ENCODE data around the gene BMERB1. TPM values are rescaled to one million over a fixed set of nuclear protein-coding genes. Genes with fewer than 3 reads are reported as not detected.

Gene BMERB1
- total and polyA plus RNA-seq, 9 of the 15 experiments (the other 6 are each of a cell fraction or from before 2014, with no cell fraction given): 0.29 to 2.9 (median 0.94) TPM

- ATAC-seq (no peak), DNase-seq (ENCODE audit: extremely low read depth in 1 of 4, low spot score in 3 of 4) (no peak), FAIRE-seq (no peak)
- Histone ChIP-seq H3K4me1 (replicated peaks in 1 of 2; ENCODE audit: control insufficient read depth in 2 of 2, insufficient read depth in 2 of 2, low read length in 2 of 2) (peaks cover 4 to 34% of the 10 kb centered on the region in 2 experiments), H3K9ac (ENCODE audit: insufficient read depth in 1 of 2, low read depth in 2 of 2, low read length in 2 of 2) (peak overlapping the region in 1 of 2 experiments; percentile 66; a peak in 1 of 4 replicates), H2AFZ (ENCODE audit: low read depth, low read length) (peak overlapping the region; percentile 97), H3K27ac (ENCODE audit: extremely low read depth, low read depth, low read length) (peak overlapping the region; percentile 77; the same call in 2 of the 3 replicates), H3K9me1 (ENCODE audit: control insufficient read depth, insufficient read depth, low read length) (no peaks in the 10 kb centered on the region), H3K79me2 (ENCODE audit: control insufficient read depth, insufficient read depth, low read length) (no peaks in the 10 kb centered on the region), H3K9me3 (replicated peaks; ENCODE audit: control insufficient read depth, insufficient read depth, low read depth, low read length) (no peaks in the 10 kb centered on the region), H3K27me3 (ENCODE audit: control insufficient read depth in 2 of 2, insufficient read depth in 2 of 2, low read length in 2 of 2) (no peaks in the 10 kb centered on the region), H3K4me3 (no peak overlapping the region), H3K36me3 (ENCODE audit: control insufficient read depth, insufficient read depth, low read length) (no peaks in the 10 kb centered on the region), H4K20me1 (replicated peaks; ENCODE audit: control insufficient read depth, insufficient read depth, low read length) (no peaks in the 10 kb centered on the region), H3K4me2 (ENCODE audit: insufficient read depth, low read length) (0 out of 2 replicates have a peak overlapping the region, but pooled peaks have one; percentile 51)
- POLR2A ChIA-PET: interaction anchor here (1.0 to 1.1 kb wide), 2 partner anchors 24 to 26 kb away, joined by 3 read pairs; no protein-coding TSS in a partner anchor
- CTCF ChIA-PET (ENCODE audit: low intra/inter-chr PET ratio): no interaction called here
- intact Hi-C loops (cut with micrococcal nuclease): no loop called here
- TF ChIP-seq RBM25 (IDR thresholded peaks at IDR 0.05; ENCODE audit: low read depth, low read length, severe bottlenecking) (peak; percentile 26), BCOR (IDR thresholded peaks at IDR 0.05) (peak; percentile 48; the same call in 1 of the 2 replicates), GATAD2B (IDR thresholded peaks at IDR 0.05; ENCODE audit: borderline replicate concordance) (no peak), ZBTB5 (IDR thresholded peaks at IDR 0.05) (0 out of 2 replicates have a peak, but pooled peaks have one; percentile 4), ZNF584 (CRISPR knock-in tag; IDR thresholded peaks at IDR 0.05; ENCODE audit: low read depth) (no peak), ZNF121 (CRISPR knock-in tag; conservative IDR thresholded peaks at IDR 0.05) (peak; percentile 92)
- BruUV-seq (replicated peaks): no TSS peak
- in situ Hi-C loops (cut with MboI): no loop called here
- WGBS (ENCODE audit: insufficient coverage, low coverage, missing lambda C conversion rate): 93% methylated on average over 5 of the region's 5 CpGs
Measured at GRCh38 chr16:15490123-15490711, 55.8 kb downstream of the BMERB1 start.

All from K562 (cell line).